ENCODE measurements around the gene NOS1AP.

DNA sequence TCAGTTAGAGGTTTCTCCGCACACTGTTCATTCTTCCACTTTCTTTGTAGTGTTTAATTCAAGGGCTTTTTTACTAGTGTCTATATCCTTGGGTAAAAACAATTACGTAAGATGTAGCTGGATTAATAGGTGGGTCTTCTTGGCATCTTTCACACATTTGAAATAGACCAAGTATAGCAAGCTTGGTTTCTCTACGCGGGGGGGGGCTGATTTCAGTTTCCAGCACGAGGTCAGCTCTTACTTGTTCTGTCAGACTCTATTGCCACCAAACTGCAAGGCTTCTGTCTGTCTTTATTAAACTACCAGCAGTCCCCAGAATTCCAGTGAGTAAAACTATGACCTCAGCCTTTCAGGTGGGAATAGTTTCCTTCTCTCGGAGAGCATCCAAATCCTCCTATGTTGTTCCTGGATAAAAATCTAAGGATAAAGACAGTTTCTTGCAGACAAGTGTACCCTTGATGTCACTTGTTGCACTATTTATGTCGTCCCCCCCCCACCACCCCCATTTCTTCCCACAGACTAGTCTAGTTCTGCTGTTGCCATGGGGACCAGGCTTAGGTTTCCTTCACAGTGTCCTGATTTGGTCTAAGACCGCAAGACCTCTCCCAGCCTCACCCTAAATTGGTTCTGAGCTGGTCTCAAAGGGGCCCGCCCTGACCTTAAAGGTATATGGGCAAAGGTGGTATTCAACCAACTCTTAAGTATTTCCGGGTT lies 290.2 kb downstream of the NOS1AP start:
- TF ChIP-seq, protein P1, sequence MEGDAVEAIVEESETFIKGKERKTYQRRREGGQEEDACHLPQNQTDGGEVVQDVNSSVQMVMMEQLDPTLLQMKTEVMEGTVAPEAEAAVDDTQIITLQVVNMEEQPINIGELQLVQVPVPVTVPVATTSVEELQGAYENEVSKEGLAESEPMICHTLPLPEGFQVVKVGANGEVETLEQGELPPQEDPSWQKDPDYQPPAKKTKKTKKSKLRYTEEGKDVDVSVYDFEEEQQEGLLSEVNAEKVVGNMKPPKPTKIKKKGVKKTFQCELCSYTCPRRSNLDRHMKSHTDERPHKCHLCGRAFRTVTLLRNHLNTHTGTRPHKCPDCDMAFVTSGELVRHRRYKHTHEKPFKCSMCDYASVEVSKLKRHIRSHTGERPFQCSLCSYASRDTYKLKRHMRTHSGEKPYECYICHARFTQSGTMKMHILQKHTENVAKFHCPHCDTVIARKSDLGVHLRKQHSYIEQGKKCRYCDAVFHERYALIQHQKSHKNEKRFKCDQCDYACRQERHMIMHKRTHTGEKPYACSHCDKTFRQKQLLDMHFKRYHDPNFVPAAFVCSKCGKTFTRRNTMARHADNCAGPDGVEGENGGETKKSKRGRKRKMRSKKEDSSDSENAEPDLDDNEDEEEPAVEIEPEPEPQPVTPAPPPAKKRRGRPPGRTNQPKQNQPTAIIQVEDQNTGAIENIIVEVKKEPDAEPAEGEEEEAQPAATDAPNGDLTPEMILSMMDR (IDR thresholded peaks at IDR 0.05), result no peak
- no peak for TF ChIP-seq POLR2AphosphoS5 (IDR thresholded peaks at IDR 0.05)
- TF ChIP-seq POLR2A (IDR thresholded peaks at IDR 0.05), result no peak
- TF ChIP-seq EP300 (IDR thresholded peaks at IDR 0.05; ENCODE audit: low read depth), result no peak

All from transverse colon (tissue), 4 donors.